Cortex of kidney (tissue), 1 donor: ENCODE results near the gene RSPO4.
"Not testable (repeated sequence)": the region's sequence is repeated elsewhere in the genome, so short reads cannot be mapped to it uniquely, and the experiment has no call there.

Source experiments
- DNase-seq: peaks from one replicate; lab custom pipeline; 2025; lab: John Stamatoyannopoulos, UW

The RSPO4 gene

GRCh38 chr20:1003920-1004697 lies 2.0 kb upstream of the RSPO4 start:
- no peak for DNase-seq

GRCh38 chr20:1002682-1003561 lies 811 bp upstream of the RSPO4 start:
- no peak for DNase-seq

GRCh38 chr20:1001116-1001515 lies 995 bp downstream of the RSPO4 start:
- no peak for DNase-seq

GRCh38 chr20:998231-998830 lies 3.8 kb downstream of the RSPO4 start:
- DNase-seq = no peak

- no peak for DNase-seq
Observed at GRCh38 chr20:997486-997885, 4.6 kb downstream of the RSPO4 start.

- no peak for DNase-seq
Observed at GRCh38 chr20:997016-997415, 5.1 kb downstream of the RSPO4 start.

GRCh38 chr20:995170-995569 lies 6.9 kb downstream of the RSPO4 start:
- DNase-seq = no peak

- no peak for DNase-seq
Observed at GRCh38 chr20:992801-993535, 9.1 kb downstream of the RSPO4 start.

GRCh38 chr20:991850-992249 lies 10.3 kb downstream of the RSPO4 start:
- no peak for DNase-seq

GRCh38 chr20:990293-990959 lies 11.7 kb downstream of the RSPO4 start:
- DNase-seq = no peak

GRCh38 chr20:988272-988671 lies 13.8 kb downstream of the RSPO4 start:
- no peak for DNase-seq

- DNase-seq = no peak
Observed at GRCh38 chr20:987677-988076, 14.4 kb downstream of the RSPO4 start.

- DNase-seq = no peak
Observed at GRCh38 chr20:986733-987355, 15.3 kb downstream of the RSPO4 start.

GRCh38 chr20:984994-985393 lies 17.1 kb downstream of the RSPO4 start:
- DNase-seq = not testable (repeated sequence)

GRCh38 chr20:982754-983153 lies 19.4 kb downstream of the RSPO4 start:
- no peak for DNase-seq

GRCh38 chr20:977021-977420 lies 25.1 kb downstream of the RSPO4 start:
- DNase-seq = no peak

- no peak for DNase-seq
Observed at GRCh38 chr20:976033-976432, 26.1 kb downstream of the RSPO4 start.

- no peak for DNase-seq
Observed at GRCh38 chr20:973785-974194, 28.3 kb downstream of the RSPO4 start.

- no peak for DNase-seq
Observed at GRCh38 chr20:972256-972655, 29.9 kb downstream of the RSPO4 start.

GRCh38 chr20:971346-971745 lies 30.8 kb downstream of the RSPO4 start:
- no peak for DNase-seq

GRCh38 chr20:969868-970267 lies 32.2 kb downstream of the RSPO4 start:
- no peak for DNase-seq
